ENCODE measurements around the gene PACC1. TPM values are rescaled to one million over a fixed set of nuclear protein-coding genes. Genes with fewer than 3 reads are reported as not detected.

PACC1 gene
- total and polyA plus RNA-seq, 10 of the 15 experiments (the other 5 are each of a cell fraction or from before 2014, with no cell fraction given): 16.1 to 29.7 (median 19.3) TPM

DNA sequence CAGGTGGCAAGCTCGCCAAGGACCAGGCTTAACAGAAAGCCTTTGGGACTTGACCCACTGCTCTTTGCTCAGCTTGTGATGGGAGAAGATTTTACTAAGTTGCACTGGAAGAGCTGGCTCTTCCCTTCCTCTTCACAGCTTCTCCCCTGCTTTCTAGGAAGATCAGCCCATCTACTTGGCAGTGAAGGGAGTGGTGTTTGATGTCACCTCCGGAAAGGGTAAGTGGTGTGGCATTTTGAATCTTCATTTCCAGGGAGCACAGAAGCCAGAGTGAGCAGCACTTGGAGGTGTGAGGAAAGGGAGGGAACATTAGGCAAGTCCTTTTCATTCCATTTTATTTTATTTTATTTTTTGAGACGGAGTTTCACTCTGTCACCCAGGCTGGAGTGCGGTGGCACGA lies 27.7 kb upstream of the PACC1 start:
- BruUV-seq (replicated peaks): no TSS peak
- ChIA-PET POLR2A (no interaction called here), RAD21 (ENCODE audit: unreplicated experiment) (interaction anchor here (1.3 kb wide), 1 partner anchor 13 kb away, joined by 3 read pairs; no protein-coding TSS in a partner anchor), SMC1A (ENCODE audit: uncharacterized antibody, unreplicated experiment) (interaction anchor here (1.4 kb wide), 1 partner anchor 14 kb away, joined by 5 read pairs; no protein-coding TSS in a partner anchor), CTCF (interaction anchor here (3.5 kb wide), 1 partner anchor 13 kb away, joined by 24 read pairs; no protein-coding TSS in a partner anchor)
- intact Hi-C loops (cut with micrococcal nuclease; ENCODE audit: unreplicated experiment): no loop called here
- Histone ChIP-seq H3K79me2 (ENCODE audit: control insufficient read depth, insufficient read depth, low read length) (peaks cover 2% of the 10 kb centered on the region; the same call in 1 of the 2 replicates), H3K27me3 (replicated peaks in 1 of 2; ENCODE audit: control insufficient read depth in 2 of 2, insufficient read depth in 2 of 2, low read length in 1 of 2) (no peaks in the 10 kb centered on the region), H3K9me3 (replicated peaks; ENCODE audit: control insufficient read depth, insufficient read depth, low read length) (no peaks in the 10 kb centered on the region), H3K4me2 (ENCODE audit: control insufficient read depth, insufficient read depth) (no peak overlapping the region), H3K4me1 (ENCODE audit: control insufficient read depth, insufficient read depth, low read length) (peaks cover 4% of the 10 kb centered on the region; the same call in 1 of the 2 replicates), H3K4me3 (no peak overlapping the region), H4K20me1 (ENCODE audit: control insufficient read depth, insufficient read depth) (no peaks in the 10 kb centered on the region), H3K36me3 (ENCODE audit: control insufficient read depth in 2 of 2, insufficient read depth in 2 of 2, low read length in 1 of 2) (peaks cover 0 to 4% of the 10 kb centered on the region in 2 experiments; a peak in 1 of 4 replicates), H3K27ac (ENCODE audit: control insufficient read depth, insufficient read depth) (no peak overlapping the region), H3K9ac (ENCODE audit: control insufficient read depth, insufficient read depth, low read length) (no peak overlapping the region), H2AFZ (ENCODE audit: control insufficient read depth, low read depth, low read length) (no peak overlapping the region)
- FAIRE-seq (no peak), DNase-seq (ENCODE audit: low read depth, low spot score) (no peak), ATAC-seq (no peak)
- TF ChIP-seq ZBTB40 (IDR thresholded peaks at IDR 0.05; ENCODE audit: borderline replicate concordance) (no peak), NFIC (IDR thresholded peaks at IDR 0.05; ENCODE audit: low read depth, low read length) (no peak), ATF3 (IDR thresholded peaks at IDR 0.05; ENCODE audit: borderline replicate concordance, extremely low read depth, low read depth, low read length) (no peak), CBFB (IDR thresholded peaks at IDR 0.05; ENCODE audit: low read depth) (no peak)
- WGBS (ENCODE audit: insufficient coverage, insufficient replicate concordance, low lambda C conversion rate, missing lambda C conversion rate): 99% methylated on average over 5 of the region's 5 CpGs
- in situ Hi-C loops (cut with MboI): no loop called here
